Stimulated activated CD4-positive, alpha-beta T cell treated with anti-CD3 and anti-CD28 coated beads, Interleukin-12 subunit alpha, Interleukin-12 subunit beta, amount 100 ng/mL, for 4 hours (primary cell): Measurements from ENCODE around the gene WWOX.
"Not testable (repeated sequence)": the region's sequence is repeated elsewhere in the genome, so short reads cannot be mapped to it uniquely, and the experiment has no call there.

Experiments used
- DNase-seq: peaks from one replicate; pipeline ENCODE4 v3.0.0-alpha.2; 2020

The WWOX gene

DNA sequence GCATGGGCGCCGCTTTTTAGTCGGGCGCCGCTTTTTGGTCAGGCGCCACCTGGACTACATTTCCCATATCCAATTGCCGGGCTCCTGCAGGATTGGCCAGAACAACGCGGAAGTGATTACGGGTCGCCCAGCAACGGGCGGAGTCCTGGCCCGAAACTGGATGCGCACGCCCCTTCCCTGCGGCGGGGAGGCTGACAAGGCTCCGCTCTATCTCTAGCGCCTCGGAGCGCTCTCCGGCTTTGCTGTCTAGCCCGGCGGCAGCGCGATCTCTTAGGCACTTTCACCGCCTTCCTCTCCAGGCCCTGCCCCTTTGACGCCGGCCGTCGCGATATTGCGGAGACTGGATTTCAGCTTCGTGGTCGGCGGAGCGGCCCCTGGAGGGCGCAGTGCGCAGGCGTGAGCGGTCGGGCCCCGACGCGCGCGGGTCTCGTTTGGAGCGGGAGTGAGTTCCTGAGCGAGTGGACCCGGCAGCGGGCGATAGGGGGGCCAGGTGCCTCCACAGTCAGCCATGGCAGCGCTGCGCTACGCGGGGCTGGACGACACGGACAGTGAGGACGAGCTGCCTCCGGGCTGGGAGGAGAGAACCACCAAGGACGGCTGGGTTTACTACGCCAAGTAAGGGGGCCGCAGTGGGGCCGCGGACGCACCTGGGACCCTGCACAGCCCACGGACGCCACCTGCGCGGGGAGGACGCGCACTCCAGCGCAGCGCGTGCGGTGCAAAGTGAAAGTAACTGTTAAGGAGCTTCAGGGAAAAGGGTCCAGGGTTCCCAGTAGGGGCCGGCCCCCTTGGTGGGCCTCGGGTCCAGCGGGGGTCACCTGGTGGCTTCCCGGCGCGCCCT, at the start of gene WWOX:
Gene WWOX, plus strand, starts transcription at position 384 of the 841 bp plus-strand sequence.
- peak; percentile 92 for DNase-seq

DNA sequence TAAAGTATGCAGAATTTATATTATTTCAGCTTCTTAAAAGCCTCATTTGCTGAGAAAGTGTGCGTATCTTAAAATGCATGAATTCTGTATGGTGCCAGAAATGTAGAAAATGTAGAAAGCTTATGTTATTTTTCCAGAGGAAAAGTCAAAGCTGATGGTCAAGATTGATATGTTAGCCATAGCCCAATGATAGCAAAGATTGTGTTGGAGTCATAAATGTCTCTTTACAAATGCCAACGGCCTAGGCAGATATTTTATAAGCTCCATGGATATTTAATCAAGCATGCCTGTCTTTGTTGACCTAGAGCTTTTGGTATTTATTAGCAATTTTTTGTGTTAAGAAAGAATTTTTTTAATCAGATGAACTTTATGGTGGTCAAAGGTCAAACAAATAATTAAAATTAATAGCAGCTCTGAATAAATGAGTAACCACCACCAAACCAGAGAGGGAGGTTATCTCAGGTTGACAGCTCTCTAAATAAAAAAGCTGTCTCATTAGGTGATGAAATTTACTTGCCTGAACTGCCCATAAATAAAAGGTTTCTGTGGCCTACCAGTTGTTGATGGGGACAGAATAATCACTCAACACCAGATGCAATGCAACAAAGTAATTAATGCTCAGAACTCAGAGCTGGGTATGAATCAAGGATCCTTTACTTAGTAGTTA, 48.6 kb upstream of the WWOX start:
- DNase-seq: no peak

DNA sequence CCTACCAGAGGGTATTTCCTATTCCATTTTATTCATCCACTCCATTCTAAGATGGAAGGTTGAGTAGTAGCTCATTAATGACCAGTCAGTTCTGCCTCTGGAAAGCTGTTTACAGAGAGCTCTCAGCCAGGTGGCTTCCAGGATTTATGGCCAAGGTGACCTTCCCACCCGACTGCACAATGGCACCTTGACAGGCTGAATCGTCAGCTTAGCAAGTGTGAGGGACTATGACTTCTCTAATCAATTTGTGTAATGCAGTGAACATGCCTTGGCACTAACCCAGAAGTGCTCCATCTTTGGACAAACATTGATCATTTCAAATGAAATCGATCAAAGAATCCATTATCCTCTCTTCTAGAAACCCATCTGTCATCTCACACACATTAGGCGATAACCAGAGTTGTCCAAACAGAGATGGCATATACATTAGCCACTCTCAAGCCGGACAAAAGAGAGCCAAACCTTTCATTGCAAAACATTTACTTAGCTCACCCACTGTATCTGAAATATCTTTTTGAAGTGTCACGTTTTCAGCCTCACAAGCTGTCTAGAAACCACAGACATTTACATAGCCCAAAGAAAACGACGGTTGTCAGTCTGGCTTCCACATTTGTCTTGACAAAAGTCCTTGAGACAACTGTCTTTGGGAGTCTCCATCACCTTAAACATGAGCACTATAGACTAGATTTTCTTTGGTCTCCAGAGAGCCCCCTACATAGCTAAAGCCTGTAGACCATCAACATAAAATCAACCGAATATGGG, 41.5 kb upstream of the WWOX start:
- no peak for DNase-seq

GRCh38 chr16:78059806-78060205, 39.6 kb upstream of the WWOX start:
- DNase-seq: not testable (repeated sequence)

- DNase-seq: no peak
These were observed 39.2 kb upstream of the WWOX start for GRCh38 chr16:78060295-78060694.

DNA sequence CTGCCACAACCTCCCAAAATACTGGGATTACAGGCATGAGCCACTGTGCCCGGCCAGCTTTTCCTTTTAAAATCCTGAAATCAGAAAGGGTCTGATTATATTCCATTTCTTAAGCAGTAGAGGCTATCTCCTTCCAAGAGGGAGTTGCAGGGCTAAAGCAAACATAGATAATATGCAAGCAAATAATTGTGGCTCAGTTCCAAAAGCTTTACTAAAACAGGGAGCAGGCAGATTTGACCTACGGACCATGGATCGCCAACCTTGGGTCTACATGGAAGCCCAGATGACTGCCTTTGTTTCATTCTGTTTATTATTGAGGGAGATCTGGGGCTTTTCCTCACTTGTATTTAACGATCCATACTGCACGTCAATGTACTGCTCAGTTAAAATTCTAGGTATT, 38.6 kb upstream of the WWOX start:
- no peak for DNase-seq

DNA sequence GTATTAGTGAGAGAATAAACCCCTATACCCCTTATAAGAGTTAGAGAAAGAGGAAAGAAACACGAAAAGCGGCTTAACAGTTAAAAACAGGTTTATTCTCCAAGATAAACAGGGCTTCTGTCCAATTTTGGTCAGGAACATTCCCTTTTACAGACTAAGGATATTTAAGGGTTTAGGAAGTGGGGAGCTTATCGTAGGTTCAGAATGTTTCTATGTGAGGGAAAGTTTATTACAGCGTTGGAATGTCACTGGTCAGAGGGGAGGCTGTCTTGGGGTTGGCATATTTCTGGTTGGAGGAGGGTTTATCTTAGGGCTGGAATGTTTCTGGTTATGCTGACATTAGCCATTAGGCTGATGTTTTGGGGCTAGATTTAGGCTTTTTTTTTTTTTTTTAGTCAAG, 34.1 kb upstream of the WWOX start:
- no peak for DNase-seq

GRCh38 chr16:78069913-78070312, 29.5 kb upstream of the WWOX start:
- no peak for DNase-seq

GRCh38 chr16:78072275-78072674, 27.2 kb upstream of the WWOX start:
- no peak for DNase-seq

DNA sequence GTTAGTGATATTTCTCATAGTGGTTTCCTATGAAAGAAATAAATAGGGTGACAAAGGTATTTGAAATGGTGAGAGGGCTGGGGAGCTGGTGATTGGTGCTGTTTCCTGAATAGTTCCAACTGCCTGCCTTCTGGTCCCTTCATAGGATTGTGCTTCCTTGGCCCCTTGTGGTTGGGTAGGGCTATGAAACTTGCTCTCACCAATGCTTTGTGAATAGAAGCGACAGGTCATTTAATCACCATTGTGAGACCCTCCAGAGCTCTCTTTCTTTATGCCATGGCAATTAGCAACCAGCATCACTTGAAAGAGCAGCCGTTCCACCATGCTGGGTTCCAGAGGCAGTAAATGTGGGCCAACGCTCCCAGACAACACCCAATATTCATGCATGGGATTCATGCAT, 23.7 kb upstream of the WWOX start:
- DNase-seq: no peak

- DNase-seq: no peak
These were observed 18.1 kb upstream of the WWOX start for GRCh38 chr16:78081341-78081740.

DNA sequence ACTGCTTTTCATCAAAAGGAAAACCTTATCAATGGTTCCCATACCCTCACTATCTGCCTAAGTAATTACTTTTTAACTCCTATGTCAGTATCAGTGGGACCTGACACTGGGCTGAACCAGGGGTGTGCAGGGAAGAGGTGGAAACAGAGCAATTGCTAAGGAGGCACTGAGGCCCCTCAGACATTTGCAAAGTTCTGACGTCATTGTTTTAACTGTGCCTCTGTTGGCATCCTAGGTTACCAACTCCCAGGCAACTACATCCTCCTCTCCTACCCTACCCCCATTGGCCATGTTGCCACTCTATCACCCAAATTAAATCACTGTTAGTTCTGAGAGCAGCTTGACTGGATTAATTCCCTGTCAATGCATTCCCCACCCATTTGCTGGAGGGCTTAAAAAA, 8.0 kb upstream of the WWOX start:
- DNase-seq: no peak

- no peak for DNase-seq
These were observed 6.7 kb upstream of the WWOX start for GRCh38 chr16:78092758-78093157.

DNA sequence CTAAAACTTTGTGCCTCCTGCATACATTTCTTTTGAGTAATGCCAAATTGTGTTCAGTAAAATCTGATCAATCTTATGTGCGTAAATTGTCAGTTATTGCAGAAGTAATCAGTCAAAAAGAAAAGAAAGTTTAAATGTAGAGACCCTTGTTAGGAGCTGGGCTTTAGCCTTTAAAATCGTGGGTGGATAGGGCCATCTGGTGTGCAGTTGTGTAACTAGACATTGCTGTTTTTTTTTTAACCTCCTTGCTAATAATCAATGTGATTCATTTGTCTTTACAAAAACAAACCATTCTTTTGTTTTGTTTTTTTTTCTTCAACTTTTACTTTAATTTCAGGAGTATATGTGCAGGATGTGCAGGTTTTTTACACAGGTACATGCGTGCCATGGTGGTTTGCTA, 5.3 kb upstream of the WWOX start:
- DNase-seq: no peak

DNA sequence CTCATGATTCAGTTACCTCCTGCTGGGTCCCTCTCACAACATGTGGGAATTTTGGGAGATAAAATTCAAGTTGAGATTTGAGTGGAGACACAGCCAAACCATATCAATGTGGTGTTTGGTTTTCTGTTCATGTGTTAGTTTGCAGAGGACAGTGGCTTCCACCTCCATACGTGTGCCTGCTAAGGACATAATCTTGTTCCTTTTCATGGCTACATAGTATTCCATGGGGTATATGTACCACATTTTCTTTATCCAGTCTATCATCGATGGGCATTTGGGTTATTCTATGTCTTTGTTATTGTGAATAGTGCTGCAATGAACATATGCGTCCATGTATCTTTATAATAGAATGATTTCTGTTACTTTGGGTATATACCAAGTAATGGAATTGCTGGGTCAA, 4.5 kb upstream of the WWOX start:
- no peak for DNase-seq

GRCh38 chr16:78096386-78096785, 3.1 kb upstream of the WWOX start:
- DNase-seq: no peak

- no peak for DNase-seq
These were observed 1.9 kb upstream of the WWOX start for GRCh38 chr16:78097548-78097947.

GRCh38 chr16:78098087-78098486, 1.4 kb upstream of the WWOX start:
- no peak for DNase-seq

DNA sequence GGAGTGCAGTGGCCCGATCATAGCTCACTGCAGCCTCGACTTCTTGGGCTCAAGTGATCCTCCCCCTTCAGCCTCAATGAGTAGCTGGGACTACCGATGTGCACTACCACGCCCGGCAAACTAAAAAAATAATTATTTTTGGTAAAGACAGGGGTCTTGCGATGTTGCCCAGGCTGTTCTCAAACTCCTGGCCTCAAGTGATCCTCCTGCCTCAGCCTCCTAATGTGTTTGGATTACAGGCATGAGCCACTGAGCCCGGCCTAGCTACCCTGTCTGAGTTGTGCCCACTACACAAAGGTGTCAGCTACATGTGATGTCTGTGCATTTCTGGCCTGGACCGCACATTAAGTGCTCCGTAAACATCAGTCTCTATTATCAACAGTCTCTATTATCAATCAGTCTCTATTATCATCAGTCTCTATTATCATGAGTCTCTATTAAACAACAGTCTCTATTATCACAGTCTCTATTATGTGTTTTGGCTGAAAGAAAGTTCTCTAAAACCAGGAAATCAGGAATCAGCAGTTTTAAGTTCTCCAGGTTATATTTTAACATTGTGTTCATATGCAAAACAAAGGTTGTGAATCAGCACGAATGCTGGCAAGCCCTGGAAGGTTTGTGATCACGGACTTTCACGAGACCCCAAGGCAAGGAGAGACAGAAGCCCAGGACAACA, 721 bp upstream of the WWOX start:
- no peak for DNase-seq

DNA sequence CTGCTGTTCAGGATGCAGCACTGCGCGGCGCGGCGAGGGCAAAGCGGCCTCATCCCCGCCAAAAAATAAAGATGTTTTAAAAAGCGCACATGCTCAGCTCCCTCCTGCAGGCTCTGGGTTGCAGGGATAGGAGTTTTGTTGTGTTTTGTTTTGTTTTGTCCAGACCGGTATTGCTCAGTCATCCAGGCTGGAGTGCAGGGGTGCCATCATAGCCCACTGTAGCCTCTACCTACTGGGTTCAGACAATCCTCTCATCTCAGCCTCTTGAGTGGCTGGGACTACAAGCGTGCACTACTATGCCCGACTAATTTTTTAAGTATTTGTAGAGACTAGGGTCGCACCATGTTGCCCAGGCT, 636 bp downstream of the WWOX start:
- no peak for DNase-seq

GRCh38 chr16:78102122-78102660, 2.7 kb downstream of the WWOX start:
- no peak for DNase-seq

DNA sequence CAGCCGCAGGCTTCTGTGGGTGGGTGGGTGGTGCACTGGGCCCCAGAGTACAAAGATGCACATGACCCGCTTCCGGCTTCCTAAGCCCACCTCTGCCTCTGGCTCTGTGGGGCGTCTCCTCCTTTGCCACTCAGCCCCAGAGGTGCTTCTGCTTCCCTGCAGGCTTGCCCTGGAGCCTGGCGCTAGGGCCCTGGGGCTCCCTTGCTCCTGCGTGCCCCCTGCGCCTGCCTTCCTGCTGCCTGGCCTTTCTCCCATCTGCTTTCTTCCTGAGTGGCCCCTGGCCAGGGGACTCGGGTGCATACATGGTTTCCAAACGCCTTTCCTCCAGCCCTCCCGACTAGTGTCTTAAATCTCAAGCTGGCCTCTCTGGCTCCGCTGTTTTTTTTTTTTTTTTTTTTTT, 3.4 kb downstream of the WWOX start:
- DNase-seq: no peak

DNA sequence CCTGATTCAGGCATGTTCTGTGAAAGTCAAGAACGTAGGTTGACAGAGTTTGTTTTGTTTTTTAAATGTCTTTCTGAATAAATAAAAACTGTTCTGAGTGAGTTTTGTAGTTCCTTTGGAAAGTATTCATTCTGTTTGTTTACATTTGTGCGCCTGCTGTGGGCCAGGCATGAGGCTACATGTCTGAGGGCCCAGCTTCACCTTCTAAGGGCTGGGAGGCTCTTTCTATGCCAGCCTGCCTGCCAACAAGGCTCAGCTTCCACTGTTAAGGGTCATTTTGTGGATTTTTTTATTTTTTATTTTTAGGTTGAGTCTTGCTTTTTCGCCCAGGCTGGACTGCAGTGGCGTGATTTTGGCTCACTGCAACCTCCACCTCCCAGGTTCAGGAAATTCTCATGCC, 6.1 kb downstream of the WWOX start:
- DNase-seq: no peak
